Peyer's patch (tissue), 4 donors: ENCODE results near the gene KCNE2.

ENCODE experiments used
- CTCF ChIP-seq, 6 experiments: fragments of 450-650 bp in 4 of 6; fragments of 200-600 bp in 2 of 6; sonication (generic) in 1 of 6; IDR thresholded peaks; one replicate each; pipeline ENCODE4 v1.5.1; 2017 to 2019; ENCODE audit warnings: antibody characterized with exemption in 6 of 6, mild to moderate bottlenecking in 3 of 6, moderate library complexity in 1 of 6
- POLR2A ChIP-seq, 2 donors: fragments of 450-650 bp; IDR thresholded peaks; one replicate each; pipeline ENCODE4 v1.5.1; 2017; ENCODE audit warnings: antibody characterized with exemption in 2 of 2, mild to moderate bottlenecking in 2 of 2, moderate library complexity in 2 of 2

- no peak for TF ChIP-seq CTCF (IDR thresholded peaks at IDR 0.05)
- no peak for TF ChIP-seq POLR2A (IDR thresholded peaks at IDR 0.05)
These were observed 14.8 kb upstream of the KCNE2 start for GRCh38 chr21:34348890-34349519.
